H1 (cell line): ENCODE results near the gene ANKRD40. TPM values are rescaled to one million over a fixed set of nuclear protein-coding genes. Genes with fewer than 3 reads are reported as not detected.

Source experiments
- CTCF ChIA-PET: fragments of 300-600 bp; sonication (Branson Sonifier 250); formaldehyde crosslinking; loops from one replicate; lab custom pipeline; 2021; ENCODE audit not compliant: partially characterized antibody; lab: Charles Lee
- POLR2A ChIA-PET: fragments of 300-600 bp; sonication (Branson Sonifier 250); formaldehyde crosslinking; loops from one replicate; lab custom pipeline; 2021; ENCODE audit warnings: inconsistent platforms; ENCODE audit not compliant: partially characterized antibody; lab: Charles Lee
- DNase-seq, 2 experiments: peaks; one replicate each; pipeline versions ENCODE4 v3.0.0 to v3.0.0-alpha.2; 2010 to 2022; ENCODE audit warnings: low spot score in 2 of 2, low read depth in 1 of 2, mixed read lengths in 1 of 2
- FAIRE-seq: peaks from 2 replicates; lab custom pipeline; 2011; peaks lifted over from hg19 to GRCh38; lab: Jason Lieb, UNC
- H2AFZ ChIP-seq: 2 replicates; pipeline ENCODE4 v1.8.1; 2012; ENCODE audit warnings: low read length, inconsistent platforms
- H2AK5ac ChIP-seq: 2 replicates; pipeline ENCODE4 v1.6.1; 2013; ENCODE audit warnings: low read depth, low read length
- H2BK120ac ChIP-seq: replicated peaks from 2 replicates; pipeline ENCODE3; 2013; ENCODE audit warnings: low read depth, low read length, inconsistent platforms
- H2BK12ac ChIP-seq: 2 replicates; pipeline ENCODE4 v1.6.1; 2013; ENCODE audit warnings: low read depth, low read length
- H2BK15ac ChIP-seq: 2 replicates; pipeline ENCODE4 v1.6.1; 2013; ENCODE audit warnings: low read length
- H2BK20ac ChIP-seq: 2 replicates; pipeline ENCODE4 v1.6.1; 2013; ENCODE audit warnings: low read length
- H2BK5ac ChIP-seq: 2 replicates; pipeline ENCODE4 v1.6.1; 2013; ENCODE audit warnings: low read depth, low read length
- H3K14ac ChIP-seq: 2 replicates; pipeline ENCODE4 v1.6.1; 2013; ENCODE audit warnings: inconsistent platforms; ENCODE audit not compliant: insufficient read length
- H3K18ac ChIP-seq: 2 replicates; pipeline ENCODE4 v1.6.1; 2013; ENCODE audit warnings: low read length; ENCODE audit errors: extremely low read depth
- H3K23ac ChIP-seq: 2 replicates; pipeline ENCODE4 v1.6.1; 2013; ENCODE audit warnings: inconsistent platforms; ENCODE audit not compliant: insufficient read length
- H3K23me2 ChIP-seq: 2 replicates; pipeline ENCODE4 v1.6.1; 2013; ENCODE audit warnings: low read depth, low read length
- H3K27ac ChIP-seq: 2 replicates; pipeline ENCODE4 v1.6.1; 2011; ENCODE audit warnings: low read depth, low read length, inconsistent platforms
- H3K27me3 ChIP-seq, 4 experiments: replicated peaks in 1 of 4; 1 replicate in 1 of 4; 2 replicates in 3 of 4; pipeline versions ENCODE4 v1.6.1 to v1.8.1; 2011 to 2013; ENCODE audit warnings: low read length in 3 of 4, mild to moderate bottlenecking in 3 of 4, inconsistent platforms in 2 of 4, mixed read lengths in 2 of 4, moderate library complexity in 1 of 4; ENCODE audit not compliant: control insufficient read depth in 3 of 4, insufficient read depth in 3 of 4; ENCODE audit errors: extremely low read depth in 1 of 4
- H3K36me3 ChIP-seq, 4 experiments: 2 replicates each; pipeline versions ENCODE4 v1.6.1 to v1.8.1; 2011 to 2013; ENCODE audit warnings: mild to moderate bottlenecking in 4 of 4, low read length in 3 of 4, moderate library complexity in 2 of 4, control low read depth in 1 of 4, inconsistent platforms in 1 of 4; ENCODE audit not compliant: insufficient read depth in 4 of 4, control insufficient read depth in 2 of 4
- H3K4ac ChIP-seq: replicated peaks from 2 replicates; pipeline ENCODE3; 2013; ENCODE audit warnings: low read length, low read depth, mixed read lengths, inconsistent platforms; ENCODE audit not compliant: insufficient read length
- H3K4me1 ChIP-seq, 4 experiments: replicated peaks in 1 of 4; 1 replicate in 1 of 4; 2 replicates in 3 of 4; pipeline versions ENCODE4 v1.6.1 to v1.8.1; 2011 to 2013; ENCODE audit warnings: low read length in 3 of 4, inconsistent platforms in 2 of 4, mixed read lengths in 1 of 4; ENCODE audit not compliant: insufficient read depth in 4 of 4, control insufficient read depth in 3 of 4
- H3K4me2 ChIP-seq, 2 experiments: 2 replicates each; pipeline versions ENCODE4 v1.6.1 to v1.8.1; 2011 to 2013; ENCODE audit warnings: low read depth in 2 of 2, low read length in 2 of 2, control low read depth in 1 of 2, inconsistent platforms in 1 of 2, mild to moderate bottlenecking in 1 of 2; ENCODE audit not compliant: insufficient read depth in 1 of 2
- H3K4me3 ChIP-seq, 4 experiments: fragments of 200-600, 300-600 bp in 1 of 4; sonication (generic), shearing (Covaris generic), sonication (Bioruptor Twin) in 1 of 4; 2 replicates each; pipeline versions ENCODE4 v1.5.1 to v1.8.1; 2011 to 2016; ENCODE audit warnings: low read length in 4 of 4, low read depth in 3 of 4, control low read depth in 2 of 4, inconsistent platforms in 2 of 4, mild to moderate bottlenecking in 2 of 4, mixed read lengths in 1 of 4, moderate library complexity in 1 of 4; ENCODE audit not compliant: insufficient read depth in 2 of 4; ENCODE audit errors: extremely low read depth in 1 of 4
- H3K56ac ChIP-seq: replicated peaks from 2 replicates; pipeline ENCODE3; 2013; ENCODE audit warnings: low read depth, mild to moderate bottlenecking, mixed read lengths, low read length, inconsistent platforms; ENCODE audit not compliant: insufficient read length
- H3K79me1 ChIP-seq: 2 replicates; pipeline ENCODE4 v1.6.1; 2013; ENCODE audit warnings: low read depth, low read length, control low read depth
- H3K79me2 ChIP-seq, 2 experiments: 2 replicates each; pipeline versions ENCODE4 v1.6.1 to v1.8.1; 2012 to 2013; ENCODE audit warnings: low read length in 2 of 2, mild to moderate bottlenecking in 2 of 2, inconsistent platforms in 1 of 2; ENCODE audit not compliant: insufficient read depth in 2 of 2, control insufficient read depth in 1 of 2
- H3K9ac ChIP-seq, 4 experiments: replicated peaks in 1 of 4; 1 replicate in 1 of 4; 2 replicates in 3 of 4; pipeline versions ENCODE4 v1.6.1 to v1.8.1; 2011 to 2013; ENCODE audit warnings: low read depth in 3 of 4, low read length in 3 of 4, control low read depth in 2 of 4, mild to moderate bottlenecking in 2 of 4, moderate library complexity in 2 of 4, inconsistent platforms in 1 of 4; ENCODE audit errors: extremely low read depth in 1 of 4
- H3K9me3 ChIP-seq, 2 experiments: 2 replicates each; pipeline versions ENCODE4 v1.6.1 to v1.8.1; 2012 to 2013; ENCODE audit warnings: mild to moderate bottlenecking in 2 of 2, moderate library complexity in 2 of 2, control low read depth in 1 of 2, inconsistent platforms in 1 of 2, low read depth in 1 of 2, low read length in 1 of 2, mixed read lengths in 1 of 2; ENCODE audit not compliant: insufficient read depth in 2 of 2
- H4K20me1 ChIP-seq, 2 experiments: replicated peaks in 1 of 2; 2 replicates each; pipeline versions ENCODE3 to v1.8.1; 2011 to 2013; ENCODE audit warnings: inconsistent platforms in 2 of 2, low read length in 2 of 2, mild to moderate bottlenecking in 1 of 2; ENCODE audit not compliant: insufficient read depth in 2 of 2, control insufficient read depth in 1 of 2
- H4K5ac ChIP-seq: 2 replicates; pipeline ENCODE4 v1.6.1; 2013; ENCODE audit warnings: low read length, low read depth, mixed read lengths, inconsistent platforms; ENCODE audit not compliant: insufficient read length
- H4K8ac ChIP-seq: 2 replicates; pipeline ENCODE4 v1.8.0; 2013; ENCODE audit warnings: mild to moderate bottlenecking, moderate library complexity, low read length, inconsistent platforms; ENCODE audit not compliant: insufficient read depth; ENCODE audit errors: extremely low read depth
- H4K91ac ChIP-seq: replicated peaks from 2 replicates; pipeline ENCODE3; 2013; ENCODE audit warnings: low read length, mixed read lengths, inconsistent platforms; ENCODE audit not compliant: insufficient read length
- NANOG ChIP-seq: IDR thresholded peaks from 2 replicates; pipeline ENCODE4 v1.6.1; 2011; ENCODE audit warnings: low read length, low read depth, mild to moderate bottlenecking, inconsistent platforms; ENCODE audit not compliant: insufficient read depth, poor library complexity, severe bottlenecking
- POU5F1 ChIP-seq: IDR thresholded peaks from 2 replicates; pipeline ENCODE4 v1.6.1; 2011; ENCODE audit warnings: low read depth, mild to moderate bottlenecking, low read length, moderate library complexity
- SIRT6 ChIP-seq: IDR thresholded peaks from one replicate; pipeline ENCODE4 v1.7.1; 2012; ENCODE audit warnings: low read length, inconsistent platforms
- TEAD4 ChIP-seq: IDR thresholded peaks from 2 replicates; pipeline ENCODE4 v1.6.1; 2012; ENCODE audit warnings: low read depth, low read length, inconsistent platforms, mixed read lengths
- WGBS, 2 experiments: shearing (Covaris generic) in 1 of 2; methylation state at CpG; one replicate each; pipeline versions ENCODE4 v1.1.6 to v1.1.7; 2013 to 2015; ENCODE audit warnings: low lambda C conversion rate in 2 of 2, mixed read lengths in 2 of 2, inconsistent platforms in 1 of 2, low coverage in 1 of 2, missing lambda C conversion rate in 1 of 2; ENCODE audit not compliant: insufficient replicate concordance in 2 of 2, insufficient coverage in 1 of 2, insufficient read length in 1 of 2; ENCODE audit errors: extremely low coverage in 1 of 2, missing lambda C conversion rate in 1 of 2; 5-methylcytosine and 5-hydroxymethylcytosine counted together
- polyA plus RNA-seq, 7 experiments: library from polyadenylated mRNA; depleted of rRNA in 3 of 7; stranded (reverse) in 5 of 7; unstranded in 2 of 7; fragments of >200 nt in 5 of 7; fragments of 200-250 nt in 2 of 7; gene quantifications; 1 replicate in 5 of 7; 2 replicates in 1 of 7; 4 replicates in 1 of 7; pipeline versions ENCODE4 v1.2.1 to v1.2.3, GENCODE V29; 2011 to 2013; ENCODE audit warnings: missing spikeins in 2 of 7, mixed read lengths in 2 of 7
- total RNA-seq: library from RNA; stranded (reverse); fragmentation: NEBNext Ultra II Directional; extraction: Animal tissue kit (Norgen Biotek cat#: 25700); gene quantifications from 2 replicates; pipeline ENCODE4 v1.2.1, GENCODE V29; 2021

The ANKRD40 gene
- total and polyA plus RNA-seq, 2 of the 8 experiments (the other 6 are each of a cell fraction or from before 2014, with no cell fraction given), result 26.1 to 50.1 TPM

DNA sequence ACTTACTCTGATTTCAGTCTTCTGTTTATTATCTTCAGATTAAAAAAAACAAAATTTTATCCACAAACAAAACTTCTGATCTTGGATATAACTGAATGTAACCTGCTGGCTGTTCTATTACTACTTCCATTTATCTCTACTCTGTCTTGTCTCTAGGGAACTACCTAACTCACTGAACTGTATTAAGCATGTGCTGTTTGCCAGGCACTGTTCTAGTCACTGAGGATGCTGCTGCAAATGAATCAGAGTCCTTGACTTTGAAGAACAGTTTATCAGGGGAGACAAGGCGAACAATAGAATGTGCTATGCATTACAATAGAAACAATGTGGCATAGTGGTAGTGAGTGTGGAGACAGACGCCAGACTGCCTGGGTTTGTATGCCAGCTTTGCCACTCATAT, 2.3 kb upstream of the ANKRD40 start:
- Histone ChIP-seq H3K9me3 (no peaks in the 10 kb centered on the region), H3K23me2 (peaks cover 2% of the 10 kb centered on the region), H2BK20ac (no peak overlapping the region), H2AFZ (no peak overlapping the region), H3K18ac (no peak overlapping the region), H3K4me1 (peaks cover 0 to 5% (median 4%) of the 10 kb centered on the region in 4 experiments; a peak in 4 of 7 replicates), H3K36me3 (no peaks in the 10 kb centered on the region; a peak in 1 of 8 replicates), H3K27ac (no peak overlapping the region), H3K4ac (no peak overlapping the region), H3K56ac (no peak overlapping the region), H4K20me1 (no peaks in the 10 kb centered on the region), H3K9ac (no peak overlapping the region), H4K91ac (no peak overlapping the region), H4K8ac (no peak overlapping the region), H3K79me1 (no peaks in the 10 kb centered on the region; the same call in none of the 2 replicates), H2BK12ac (no peak overlapping the region), H3K4me3 (no peak overlapping the region), H3K79me2 (peaks cover 0 to 16% of the 10 kb centered on the region in 2 experiments; a peak in 3 of 4 replicates), H2BK15ac (no peak overlapping the region), H4K5ac (no peak overlapping the region), H3K14ac (no peak overlapping the region), H3K27me3 (no peaks in the 10 kb centered on the region), H2BK120ac (no peak overlapping the region), H3K4me2 (no peak overlapping the region), H2BK5ac (no peak overlapping the region), H2AK5ac (no peak overlapping the region), H3K23ac (no peak overlapping the region)
- 56% methylated on average over 2 of the region's 2 CpGs; no CpG with 5 or more reads in 1 of the 2 experiments for WGBS, 2 experiments
- ChIA-PET POLR2A (interaction anchor here (5.9 kb wide), 1 partner anchor 9 kb away, joined by 34 read pairs; the partner anchor contains the start of gene LUC7L3), CTCF (interaction anchor here (1.0 kb wide), 1 partner anchor 85 kb away, joined by 3 read pairs; no protein-coding TSS in a partner anchor)
- no peak for FAIRE-seq
- no peak for DNase-seq
- 0 out of 2 replicates have a peak, but pooled peaks have one; percentile 15 for TF ChIP-seq TEAD4
- no peak for TF ChIP-seq NANOG
- peak; percentile 60; the same call in 1 of the 2 replicates for TF ChIP-seq POU5F1
- no peak for TF ChIP-seq SIRT6
- TF ChIP-seq, all 59 proteins: peak for 2
